ENCODE measurements around the gene ZNF668.

Gene ZNF668

GRCh38 chr16:31082368-31083045, 8.5 kb upstream of the ZNF668 start:
- no peak for DNase-seq
- no peak overlapping the region for H3K27ac ChIP-seq (ENCODE audit: low read length)
- no peaks in the 10 kb centered on the region for H4K20me1 ChIP-seq (ENCODE audit: insufficient read depth, low read length)
- no peaks in the 10 kb centered on the region for H3K36me3 ChIP-seq (replicated peaks; ENCODE audit: insufficient read depth, low read length)
- H3K79me2 ChIP-seq (ENCODE audit: low read length), result peaks cover 28% of the 10 kb centered on the region
- no peaks in the 10 kb centered on the region for H3K9me3 ChIP-seq (replicated peaks; ENCODE audit: insufficient read depth, low read length)
- H3K27me3 ChIP-seq (replicated peaks; ENCODE audit: insufficient read depth, low read length), result no peaks in the 10 kb centered on the region
- no peaks in the 10 kb centered on the region for H3K9me2 ChIP-seq (replicated peaks; ENCODE audit: insufficient read depth, low read length)
- no peak overlapping the region for H3K4me3 ChIP-seq (ENCODE audit: low read length)
- no peak overlapping the region for H3K9ac ChIP-seq (ENCODE audit: low read length)
- TF ChIP-seq EZH2phosphoT487 (IDR thresholded peaks at IDR 0.05; ENCODE audit: low read length), result no peak
- TF ChIP-seq, protein P1, sequence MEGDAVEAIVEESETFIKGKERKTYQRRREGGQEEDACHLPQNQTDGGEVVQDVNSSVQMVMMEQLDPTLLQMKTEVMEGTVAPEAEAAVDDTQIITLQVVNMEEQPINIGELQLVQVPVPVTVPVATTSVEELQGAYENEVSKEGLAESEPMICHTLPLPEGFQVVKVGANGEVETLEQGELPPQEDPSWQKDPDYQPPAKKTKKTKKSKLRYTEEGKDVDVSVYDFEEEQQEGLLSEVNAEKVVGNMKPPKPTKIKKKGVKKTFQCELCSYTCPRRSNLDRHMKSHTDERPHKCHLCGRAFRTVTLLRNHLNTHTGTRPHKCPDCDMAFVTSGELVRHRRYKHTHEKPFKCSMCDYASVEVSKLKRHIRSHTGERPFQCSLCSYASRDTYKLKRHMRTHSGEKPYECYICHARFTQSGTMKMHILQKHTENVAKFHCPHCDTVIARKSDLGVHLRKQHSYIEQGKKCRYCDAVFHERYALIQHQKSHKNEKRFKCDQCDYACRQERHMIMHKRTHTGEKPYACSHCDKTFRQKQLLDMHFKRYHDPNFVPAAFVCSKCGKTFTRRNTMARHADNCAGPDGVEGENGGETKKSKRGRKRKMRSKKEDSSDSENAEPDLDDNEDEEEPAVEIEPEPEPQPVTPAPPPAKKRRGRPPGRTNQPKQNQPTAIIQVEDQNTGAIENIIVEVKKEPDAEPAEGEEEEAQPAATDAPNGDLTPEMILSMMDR (IDR thresholded peaks at IDR 0.05; ENCODE audit: low read length), result no peak
- TF ChIP-seq EZH2 (optimal IDR thresholded peaks at IDR 0.05; ENCODE audit: low read depth, low read length), result no peak
- H3K4me1 ChIP-seq (ENCODE audit: low read length), result no peaks in the 10 kb centered on the region
- H2AFZ ChIP-seq (ENCODE audit: low read length), result no peak overlapping the region
- H3F3A ChIP-seq (ENCODE audit: insufficient read depth, low read length), result 0 out of 2 replicates have a peak, but pooled peaks cover 4% of the 10 kb centered on the region
- no peak overlapping the region for H3K4me2 ChIP-seq (ENCODE audit: low read depth, low read length)

- H4K20me1 ChIP-seq (ENCODE audit: insufficient read depth, low read length), result no peaks in the 10 kb centered on the region
- H3K9me2 ChIP-seq (replicated peaks; ENCODE audit: insufficient read depth, low read length), result no peaks in the 10 kb centered on the region
- no peak overlapping the region for H3K27ac ChIP-seq (ENCODE audit: low read length)
- no peaks in the 10 kb centered on the region for H3K36me3 ChIP-seq (replicated peaks; ENCODE audit: insufficient read depth, low read length)
- H3K79me2 ChIP-seq (ENCODE audit: low read length), result peaks cover 36% of the 10 kb centered on the region
- DNase-seq, result no peak
- no peak overlapping the region for H3K9ac ChIP-seq (ENCODE audit: low read length)
- no peaks in the 10 kb centered on the region for H3K27me3 ChIP-seq (replicated peaks; ENCODE audit: insufficient read depth, low read length)
- 0 out of 2 replicates have a peak, but pooled peaks cover 4% of the 10 kb centered on the region for H3F3A ChIP-seq (ENCODE audit: insufficient read depth, low read length)
- no peaks in the 10 kb centered on the region for H3K4me1 ChIP-seq (ENCODE audit: low read length)
- TF ChIP-seq EZH2phosphoT487 (IDR thresholded peaks at IDR 0.05; ENCODE audit: low read length) (no peak), EZH2 (optimal IDR thresholded peaks at IDR 0.05; ENCODE audit: low read depth, low read length) (no peak)
- TF ChIP-seq, protein P1 (IDR thresholded peaks at IDR 0.05; ENCODE audit: low read length), result no peak
- no peak overlapping the region for H3K4me2 ChIP-seq (ENCODE audit: low read depth, low read length)
- no peak overlapping the region for H2AFZ ChIP-seq (ENCODE audit: low read length)
- H3K9me3 ChIP-seq (replicated peaks; ENCODE audit: insufficient read depth, low read length), result no peaks in the 10 kb centered on the region
- H3K4me3 ChIP-seq (ENCODE audit: low read length), result no peak overlapping the region
Observed at GRCh38 chr16:31081428-31082351, 7.7 kb upstream of the ZNF668 start.

DNA sequence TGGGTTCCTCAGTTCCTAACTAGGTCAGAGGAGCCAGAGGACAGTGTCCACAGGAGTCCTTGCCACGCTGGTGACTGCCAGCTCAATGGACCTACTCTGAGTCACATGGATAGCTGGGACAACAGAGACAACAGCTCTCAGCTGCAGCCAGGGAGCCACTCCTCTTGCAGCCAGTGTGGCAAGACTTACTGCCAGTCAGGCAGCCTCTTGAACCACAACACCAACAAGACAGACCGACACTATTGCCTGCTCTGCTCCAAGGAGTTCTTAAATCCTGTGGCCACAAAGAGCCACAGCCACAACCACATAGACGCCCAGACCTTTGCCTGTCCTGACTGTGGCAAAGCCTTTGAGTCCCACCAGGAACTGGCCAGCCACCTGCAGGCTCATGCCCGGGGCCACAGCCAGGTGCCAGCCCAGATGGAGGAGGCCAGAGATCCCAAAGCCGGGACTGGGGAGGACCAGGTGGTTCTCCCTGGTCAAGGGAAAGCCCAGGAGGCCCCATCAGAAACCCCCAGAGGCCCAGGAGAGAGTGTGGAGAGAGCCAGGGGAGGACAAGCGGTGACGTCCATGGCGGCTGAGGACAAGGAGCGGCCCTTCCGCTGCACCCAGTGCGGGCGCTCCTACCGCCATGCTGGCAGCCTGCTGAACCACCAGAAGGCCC, 6.8 kb upstream of the ZNF668 start:
- Histone ChIP-seq H3K4me3 (ENCODE audit: low read length) (no peak overlapping the region), H3K27me3 (replicated peaks; ENCODE audit: insufficient read depth, low read length) (no peaks in the 10 kb centered on the region), H2AFZ (ENCODE audit: low read length) (no peak overlapping the region), H3K79me2 (ENCODE audit: low read length) (peaks cover 45% of the 10 kb centered on the region), H3K9ac (ENCODE audit: low read length) (no peak overlapping the region), H3F3A (ENCODE audit: insufficient read depth, low read length) (0 out of 2 replicates have a peak, but pooled peaks cover 4% of the 10 kb centered on the region), H3K36me3 (replicated peaks; ENCODE audit: insufficient read depth, low read length) (no peaks in the 10 kb centered on the region), H3K9me3 (replicated peaks; ENCODE audit: insufficient read depth, low read length) (no peaks in the 10 kb centered on the region), H4K20me1 (ENCODE audit: insufficient read depth, low read length) (no peaks in the 10 kb centered on the region), H3K9me2 (replicated peaks; ENCODE audit: insufficient read depth, low read length) (no peaks in the 10 kb centered on the region), H3K27ac (ENCODE audit: low read length) (no peak overlapping the region), H3K4me2 (ENCODE audit: low read depth, low read length) (no peak overlapping the region), H3K4me1 (ENCODE audit: low read length) (no peaks in the 10 kb centered on the region)
- DNase-seq, result no peak
- TF ChIP-seq EZH2phosphoT487 (IDR thresholded peaks at IDR 0.05; ENCODE audit: low read length), result no peak
- TF ChIP-seq, protein P1 (IDR thresholded peaks at IDR 0.05; ENCODE audit: low read length), result no peak
- no peak for TF ChIP-seq EZH2 (optimal IDR thresholded peaks at IDR 0.05; ENCODE audit: low read depth, low read length)
